Measurements from ENCODE around the gene ATP5F1B. TPM values are rescaled to one million over a fixed set of nuclear protein-coding genes. Genes with fewer than 3 reads are reported as not detected.
A peak's percentile ranks its signal among the peaks of the same experiment; 100 is the strongest.
"Not testable (repeated sequence)": the region's sequence is repeated elsewhere in the genome, so short reads cannot be mapped to it uniquely, and the experiment has no call there.

ATP5F1B gene
- total and polyA plus RNA-seq, 7 experiments from 2014 or later = 217 to 688 (median 317) TPM

GRCh38 chr12:56658921-56659320 lies 13.1 kb upstream of the ATP5F1B start:
- POLR2A ChIA-PET = interaction anchor here (0.8 to 1.0 kb wide), 2 partner anchors 12 to 17 kb away, joined by 3 read pairs; no protein-coding TSS in a partner anchor
- Mint-ChIP-seq H3K4me3 (no peak overlapping the region), H3K27me3 (no peaks in the 10 kb centered on the region), H3K36me3 (peaks cover 0 to 13% (median 7%) of the 10 kb centered on the region in 5 donors), H3K27ac (peak overlapping the region in 1 of 9 donors; percentile 60), H3K9me3 (peaks cover 0 to 9% (median 3%) of the 10 kb centered on the region in 11 donors), H3K4me1 (peaks cover 0 to 11% (median 0%) of the 10 kb centered on the region in 7 donors)
- no peak for ATAC-seq
- CTCF ChIA-PET = interaction anchor here (1.7 kb wide), 1 partner anchor 11 kb away, joined by 3 read pairs; no protein-coding TSS in a partner anchor
- no peak for DNase-seq
- no peaks in the 10 kb centered on the region for H3K4me1 ChIP-seq (ENCODE audit: control insufficient read depth in 2 of 2, insufficient read depth in 2 of 2, low read length in 2 of 2)
- no peak overlapping the region for H3K27ac ChIP-seq (ENCODE audit: low read depth, low read length)
- no peak overlapping the region for H3K4me3 ChIP-seq (ENCODE audit: low read length)
- peaks cover 0 to 4% (median 0%) of the 10 kb centered on the region in 3 experiments for H3K9me3 ChIP-seq (ENCODE audit: control insufficient read depth in 2 of 3, low read length in 3 of 3)
- H3K27me3 ChIP-seq (ENCODE audit: control insufficient read depth in 2 of 2, insufficient read depth in 2 of 2, low read length in 2 of 2) = no peaks in the 10 kb centered on the region
- intact Hi-C loops (cut with micrococcal nuclease) = no loop called here
- peaks cover 0 to 10% (median 9%) of the 10 kb centered on the region in 3 experiments for H3K36me3 ChIP-seq (ENCODE audit: control insufficient read depth in 2 of 3, insufficient read depth in 3 of 3, low read length in 3 of 3)

GRCh38 chr12:56657416-56658379 lies 11.9 kb upstream of the ATP5F1B start:
- Mint-ChIP-seq H3K36me3 (peaks cover 0 to 19% (median 9%) of the 10 kb centered on the region in 5 donors), H3K27ac (peak overlapping the region in 1 of 9 donors; percentile 23), H3K4me3 (no peak overlapping the region), H3K4me1 (peaks cover 0 to 8% (median 0%) of the 10 kb centered on the region in 7 donors), H3K9me3 (peaks cover 3 to 21% (median 12%) of the 10 kb centered on the region in 11 donors), H3K27me3 (no peaks in the 10 kb centered on the region)
- DNase-seq (no peak), ATAC-seq (no peak)
- Histone ChIP-seq H3K27ac (ENCODE audit: low read depth, low read length) (no peak overlapping the region), H3K4me1 (ENCODE audit: control insufficient read depth in 2 of 2, insufficient read depth in 2 of 2, low read length in 2 of 2) (no peaks in the 10 kb centered on the region), H3K36me3 (ENCODE audit: control insufficient read depth in 2 of 3, insufficient read depth in 3 of 3, low read length in 3 of 3) (no peaks in the 10 kb centered on the region), H3K4me3 (ENCODE audit: low read length) (no peak overlapping the region), H3K27me3 (ENCODE audit: control insufficient read depth in 2 of 2, insufficient read depth in 2 of 2, low read length in 2 of 2) (no peaks in the 10 kb centered on the region), H3K9me3 (ENCODE audit: control insufficient read depth in 2 of 3, low read length in 3 of 3) (peaks cover 0 to 14% (median 0%) of the 10 kb centered on the region in 3 experiments)
- ChIA-PET POLR2A (interaction anchor here (0.6 kb wide), 2 partner anchors 11 kb away, joined by 3 read pairs; no protein-coding TSS in a partner anchor), CTCF (interaction anchor here (0.7 to 1.7 kb wide), 4 partner anchors 12 to 455 kb away, joined by 3 to 4 read pairs (median 3); no protein-coding TSS in a partner anchor)
- intact Hi-C loops (cut with micrococcal nuclease) = no loop called here

- POLR2A ChIA-PET = not testable (repeated sequence)
These were observed 8.0 kb upstream of the ATP5F1B start for GRCh38 chr12:56653781-56654180.

GRCh38 chr12:56648023-56648422 lies 2.2 kb upstream of the ATP5F1B start:
- Histone ChIP-seq H3K36me3 (ENCODE audit: control insufficient read depth in 2 of 3, insufficient read depth in 3 of 3, low read length in 3 of 3) (peaks cover 0 to 19% (median 8%) of the 10 kb centered on the region in 3 experiments), H3K4me1 (ENCODE audit: control insufficient read depth in 2 of 2, insufficient read depth in 2 of 2, low read length in 2 of 2) (peaks cover 4 to 21% of the 10 kb centered on the region in 2 donors)
- H3K4me3 Mint-ChIP-seq; H3K27me3 Mint-ChIP-seq; H3K9me3 ChIP-seq (ENCODE audit: control insufficient read depth in 2 of 3, low read length in 3 of 3); H3K4me3 ChIP-seq (ENCODE audit: low read length); H3K27ac ChIP-seq (ENCODE audit: low read depth, low read length); H3K9me3 Mint-ChIP-seq; ATAC-seq; DNase-seq; H3K27me3 ChIP-seq (ENCODE audit: control insufficient read depth in 2 of 2, insufficient read depth in 2 of 2, low read length in 2 of 2); CTCF ChIA-PET: not testable (repeated sequence)
- peaks cover 17 to 28% (median 26%) of the 10 kb centered on the region in 7 donors for H3K4me1 Mint-ChIP-seq
- peak overlapping the region in 2 of 9 donors; percentile 43 to 84 for H3K27ac Mint-ChIP-seq
- POLR2A ChIA-PET = interaction anchor here (0.6 to 8.3 kb wide), 6 partner anchors 13 to 501 kb away, joined by 3 to 88 read pairs (median 44); partner anchors contain the start of genes BAZ2A and PTGES3
- H3K36me3 Mint-ChIP-seq = peaks cover 6 to 28% (median 14%) of the 10 kb centered on the region in 5 donors
- intact Hi-C loops (cut with micrococcal nuclease) = loop anchor here (5.0 kb wide), 2 partner anchors 464 to 721 kb away; partner anchors contain the start of genes PYM1 (in 1 of the 2) and STAT6 (in 1 of the 2)

More at GRCh38 chr12:56653781-56654180, 8.0 kb upstream of the ATP5F1B start:
- H3K36me3 ChIP-seq (ENCODE audit: control insufficient read depth in 2 of 3, insufficient read depth in 3 of 3, low read length in 3 of 3); H3K4me1 ChIP-seq (ENCODE audit: control insufficient read depth in 2 of 2, insufficient read depth in 2 of 2, low read length in 2 of 2); H3K4me1 Mint-ChIP-seq; H3K4me3 ChIP-seq (ENCODE audit: low read length); H3K4me3 Mint-ChIP-seq; CTCF ChIA-PET; ATAC-seq; H3K27me3 Mint-ChIP-seq; H3K27ac Mint-ChIP-seq; H3K27ac ChIP-seq (ENCODE audit: low read depth, low read length); intact Hi-C loops (cut with micrococcal nuclease); H3K27me3 ChIP-seq (ENCODE audit: control insufficient read depth in 2 of 2, insufficient read depth in 2 of 2, low read length in 2 of 2): not testable (repeated sequence)
- DNase-seq = peak in 1 of 9 donors; percentile 6
- peaks cover 3 to 24% (median 14%) of the 10 kb centered on the region in 11 donors for H3K9me3 Mint-ChIP-seq
- peaks cover 0 to 14% (median 0%) of the 10 kb centered on the region in 3 experiments for H3K9me3 ChIP-seq (ENCODE audit: control insufficient read depth in 2 of 3, low read length in 3 of 3)
- peaks cover 0 to 23% (median 9%) of the 10 kb centered on the region in 5 donors for H3K36me3 Mint-ChIP-seq

- no peaks in the 10 kb centered on the region for H3K27me3 ChIP-seq (ENCODE audit: control insufficient read depth in 2 of 2, insufficient read depth in 2 of 2, low read length in 2 of 2)
- peak overlapping the region; percentile 97 to 100 (median 99) for H3K27ac Mint-ChIP-seq
- H3K36me3 ChIP-seq (ENCODE audit: control insufficient read depth in 2 of 3, insufficient read depth in 3 of 3, low read length in 3 of 3) = peaks cover 12 to 40% (median 23%) of the 10 kb centered on the region in 3 experiments
- H3K4me3 ChIP-seq (ENCODE audit: low read length) = peak overlapping the region; percentile 83
- no peak for ATAC-seq
- H3K9me3 Mint-ChIP-seq = no peaks in the 10 kb centered on the region
- H3K9me3 ChIP-seq (ENCODE audit: control insufficient read depth in 2 of 3, low read length in 3 of 3) = no peaks in the 10 kb centered on the region
- peak in 1 of 9 donors; percentile 25 for DNase-seq
- intact Hi-C loops (cut with micrococcal nuclease) = loop anchor here (5.0 kb wide), 2 partner anchors 467 to 718 kb away; partner anchors contain the start of genes PYM1 (in 1 of the 2) and STAT6 (in 1 of the 2)
- H3K27me3 Mint-ChIP-seq = no peaks in the 10 kb centered on the region
- peak overlapping the region; percentile 82 to 98 (median 94) for H3K4me3 Mint-ChIP-seq
- CTCF ChIA-PET = interaction anchor here (2.3 kb wide), 1 partner anchor 9 kb away, joined by 10 read pairs; no protein-coding TSS in a partner anchor
- peaks cover 17 to 43% (median 36%) of the 10 kb centered on the region in 7 donors for H3K4me1 Mint-ChIP-seq
- H3K36me3 Mint-ChIP-seq = peaks cover 6 to 33% (median 15%) of the 10 kb centered on the region in 5 donors
- peaks cover 4 to 21% of the 10 kb centered on the region in 2 donors for H3K4me1 ChIP-seq (ENCODE audit: control insufficient read depth in 2 of 2, insufficient read depth in 2 of 2, low read length in 2 of 2)
- POLR2A ChIA-PET = interaction anchor here (0.5 to 8.3 kb wide), 15 partner anchors 10 to 672 kb away, joined by 3 to 88 read pairs (median 5); partner anchors contain the start of genes BAZ2A, NACA, PTGES3 and RAB5B
- H3K27ac ChIP-seq (ENCODE audit: low read depth, low read length) = peak overlapping the region; percentile 93
These were observed 525 bp downstream of the ATP5F1B start for GRCh38 chr12:56645201-56645716.

GRCh38 chr12:56644654-56645053 lies 1.1 kb downstream of the ATP5F1B start:
- no peaks in the 10 kb centered on the region for H3K27me3 Mint-ChIP-seq
- POLR2A ChIA-PET = interaction anchor here (0.6 to 8.3 kb wide), 11 partner anchors 10 to 107 kb away, joined by 3 to 88 read pairs (median 6); partner anchors contain the start of genes BAZ2A, NACA and PTGES3
- H3K4me1 ChIP-seq (ENCODE audit: control insufficient read depth in 2 of 2, insufficient read depth in 2 of 2, low read length in 2 of 2) = peaks cover 4 to 21% of the 10 kb centered on the region in 2 donors
- peak overlapping the region; percentile 97 to 100 (median 99) for H3K27ac Mint-ChIP-seq
- CTCF ChIA-PET = interaction anchor here (2.3 kb wide), 1 partner anchor 8 kb away, joined by 10 read pairs; no protein-coding TSS in a partner anchor
- no peaks in the 10 kb centered on the region for H3K9me3 ChIP-seq (ENCODE audit: control insufficient read depth in 2 of 3, low read length in 3 of 3)
- peak overlapping the region; percentile 93 for H3K27ac ChIP-seq (ENCODE audit: low read depth, low read length)
- H3K4me3 Mint-ChIP-seq = peak overlapping the region; percentile 82 to 98 (median 94)
- no peaks in the 10 kb centered on the region for H3K9me3 Mint-ChIP-seq
- H3K36me3 ChIP-seq (ENCODE audit: control insufficient read depth in 2 of 3, insufficient read depth in 3 of 3, low read length in 3 of 3) = peaks cover 16 to 46% (median 27%) of the 10 kb centered on the region in 3 experiments
- H3K36me3 Mint-ChIP-seq = peaks cover 6 to 36% (median 17%) of the 10 kb centered on the region in 5 donors
- H3K27me3 ChIP-seq (ENCODE audit: control insufficient read depth in 2 of 2, insufficient read depth in 2 of 2, low read length in 2 of 2) = no peaks in the 10 kb centered on the region
- no peak for ATAC-seq
- intact Hi-C loops (cut with micrococcal nuclease) = loop anchor here (5.0 kb wide), 2 partner anchors 468 to 717 kb away; partner anchors contain the start of genes PYM1 (in 1 of the 2) and STAT6 (in 1 of the 2)
- H3K4me1 Mint-ChIP-seq = peaks cover 17 to 43% (median 39%) of the 10 kb centered on the region in 7 donors
- H3K4me3 ChIP-seq (ENCODE audit: low read length) = peak overlapping the region; percentile 83
- no peak for DNase-seq

Measured in naive thymus-derived CD4-positive, alpha-beta T cell (primary cell).